Lower leg skin (tissue), 4 donors: ENCODE data around the gene LOXL4. TPM values are rescaled to one million over a fixed set of nuclear protein-coding genes. Genes with fewer than 3 reads are reported as not detected.
A peak's percentile ranks its signal among the peaks of the same experiment; 100 is the strongest.

Experiments
- DNase-seq, 2 donors: peaks; one replicate each; pipeline ENCODE4 v3.0.0-alpha.2; 2019; ENCODE audit warnings: low spot score in 2 of 2
- H3K4me3 ChIP-seq: fragments of 200-600 bp; sonication (generic); 2 replicates; pipeline ENCODE4 v1.5.1; 2017; ENCODE audit warnings: mild to moderate bottlenecking, low read depth; ENCODE audit not compliant: poor library complexity, severe bottlenecking
- POLR2A ChIP-seq, 2 donors: fragments of 450-650 bp; IDR thresholded peaks; one replicate each; pipeline ENCODE4 v1.6.1; 2016 to 2017; ENCODE audit warnings: antibody characterized with exemption in 2 of 2, mild to moderate bottlenecking in 1 of 2, moderate library complexity in 1 of 2
- whole genome bisulfite sequencing, 2 donors: methylation state at CpG; one replicate each; pipeline ENCODE4 v1.1.5; 2018; 5-methylcytosine and 5-hydroxymethylcytosine counted together
- intact Hi-C: fragments of 100-400 bp; cut with DNase I; formaldehyde crosslinking; loops from one replicate; pipeline ENCODE4 v1.15.0; 2023; ENCODE audit warnings: low total_unique reads
- total RNA-seq, 4 donors: library from RNA; depleted of rRNA; stranded (reverse); fragments of >200 nt; gene quantifications; one replicate each; pipeline ENCODE4 v1.1.0, GENCODE V29; 2016
- TF ChIP-seq, protein P1 (sequence below), 3 donors: fragments of 450-650 bp; IDR thresholded peaks; one replicate each; pipeline ENCODE4 v1.5.1; 2016; ENCODE audit warnings: antibody characterized with exemption in 3 of 3, mild to moderate bottlenecking in 3 of 3, moderate library complexity in 2 of 3

Gene LOXL4
- total RNA-seq, 4 donors from 2014 or later = 1.7 to 4.0 (median 2.3) TPM

DNA sequence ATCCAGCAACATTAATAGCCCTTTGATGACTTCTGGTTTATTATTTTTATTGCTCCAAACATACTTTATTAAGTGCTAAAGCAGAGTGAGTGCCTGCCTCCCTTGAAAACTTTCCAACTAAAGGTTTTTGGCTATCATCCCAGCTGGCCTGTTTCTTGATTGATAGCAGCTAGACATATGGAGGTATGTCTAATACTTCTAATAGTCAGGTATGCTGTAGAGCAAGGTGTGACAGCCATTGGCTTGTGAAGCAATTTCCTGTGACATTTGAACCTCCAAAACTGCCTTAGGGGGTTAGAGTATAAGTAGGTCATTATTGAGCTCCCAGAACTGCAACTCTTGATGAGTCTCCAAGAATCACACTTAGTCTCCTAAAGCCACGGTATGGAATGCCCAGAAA lies 55.8 kb downstream of the LOXL4 start:
- intact Hi-C loops = no loop called here
- DNase-seq = no peak
- H3K4me3 ChIP-seq = no peak overlapping the region
- no peak for TF ChIP-seq POLR2A (IDR thresholded peaks at IDR 0.05)
- TF ChIP-seq, protein P1, sequence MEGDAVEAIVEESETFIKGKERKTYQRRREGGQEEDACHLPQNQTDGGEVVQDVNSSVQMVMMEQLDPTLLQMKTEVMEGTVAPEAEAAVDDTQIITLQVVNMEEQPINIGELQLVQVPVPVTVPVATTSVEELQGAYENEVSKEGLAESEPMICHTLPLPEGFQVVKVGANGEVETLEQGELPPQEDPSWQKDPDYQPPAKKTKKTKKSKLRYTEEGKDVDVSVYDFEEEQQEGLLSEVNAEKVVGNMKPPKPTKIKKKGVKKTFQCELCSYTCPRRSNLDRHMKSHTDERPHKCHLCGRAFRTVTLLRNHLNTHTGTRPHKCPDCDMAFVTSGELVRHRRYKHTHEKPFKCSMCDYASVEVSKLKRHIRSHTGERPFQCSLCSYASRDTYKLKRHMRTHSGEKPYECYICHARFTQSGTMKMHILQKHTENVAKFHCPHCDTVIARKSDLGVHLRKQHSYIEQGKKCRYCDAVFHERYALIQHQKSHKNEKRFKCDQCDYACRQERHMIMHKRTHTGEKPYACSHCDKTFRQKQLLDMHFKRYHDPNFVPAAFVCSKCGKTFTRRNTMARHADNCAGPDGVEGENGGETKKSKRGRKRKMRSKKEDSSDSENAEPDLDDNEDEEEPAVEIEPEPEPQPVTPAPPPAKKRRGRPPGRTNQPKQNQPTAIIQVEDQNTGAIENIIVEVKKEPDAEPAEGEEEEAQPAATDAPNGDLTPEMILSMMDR (IDR thresholded peaks at IDR 0.05) = no peak
- 43 to 46% methylated on average over 1 of the region's 1 CpG for WGBS, 2 donors

DNA sequence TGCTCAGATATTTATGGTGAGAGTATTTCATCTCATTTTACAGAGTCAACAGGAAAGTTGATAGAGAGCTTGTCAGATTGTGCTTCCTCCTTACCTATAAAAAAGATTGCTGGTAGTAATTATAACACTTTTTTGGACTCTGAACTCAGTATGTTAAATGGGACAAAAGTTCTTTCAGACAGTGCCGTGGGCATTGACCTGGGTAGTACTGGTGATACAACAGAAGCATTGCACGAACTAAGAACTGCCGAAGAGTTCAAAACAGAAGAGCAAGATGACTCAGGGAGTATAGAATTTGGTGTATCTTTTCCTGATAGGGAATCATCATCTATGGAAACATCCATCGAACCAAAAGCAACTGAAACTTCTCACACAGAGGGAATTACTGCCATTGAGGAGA lies 58.6 kb downstream of the LOXL4 start:
- no peak for DNase-seq
- intact Hi-C loops = no loop called here
- no peak for TF ChIP-seq POLR2A (IDR thresholded peaks at IDR 0.05)
- TF ChIP-seq, protein P1 (IDR thresholded peaks at IDR 0.05) = no peak
- WGBS, 2 donors = 92 to 95% methylated on average over 4 of the region's 4 CpGs
- no peak overlapping the region for H3K4me3 ChIP-seq

DNA sequence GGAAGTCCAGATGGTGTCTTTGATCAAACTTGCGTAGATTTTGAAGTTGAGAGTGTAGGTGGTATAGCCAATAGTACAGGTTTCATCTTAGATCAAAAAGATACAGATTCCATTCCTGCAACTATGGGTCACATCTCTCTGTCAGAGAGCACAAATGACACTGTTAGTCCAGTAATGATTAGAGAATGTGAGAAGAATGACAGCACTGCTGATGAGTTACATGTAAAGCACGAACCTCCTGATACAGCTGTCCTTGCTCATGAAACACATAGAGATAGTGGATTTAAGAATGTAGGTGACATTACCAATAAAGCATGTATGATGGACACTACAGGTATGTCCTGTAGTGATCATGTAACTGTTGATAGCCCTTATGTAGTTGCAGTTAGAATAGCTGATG lies 59.1 kb downstream of the LOXL4 start:
- intact Hi-C loops = no loop called here
- H3K4me3 ChIP-seq = no peak overlapping the region
- 92 to 100% methylated on average over 2 of the region's 2 CpGs for WGBS, 2 donors
- TF ChIP-seq POLR2A (IDR thresholded peaks at IDR 0.05) = no peak
- TF ChIP-seq, protein P1 (IDR thresholded peaks at IDR 0.05) = no peak
- no peak for DNase-seq

DNA sequence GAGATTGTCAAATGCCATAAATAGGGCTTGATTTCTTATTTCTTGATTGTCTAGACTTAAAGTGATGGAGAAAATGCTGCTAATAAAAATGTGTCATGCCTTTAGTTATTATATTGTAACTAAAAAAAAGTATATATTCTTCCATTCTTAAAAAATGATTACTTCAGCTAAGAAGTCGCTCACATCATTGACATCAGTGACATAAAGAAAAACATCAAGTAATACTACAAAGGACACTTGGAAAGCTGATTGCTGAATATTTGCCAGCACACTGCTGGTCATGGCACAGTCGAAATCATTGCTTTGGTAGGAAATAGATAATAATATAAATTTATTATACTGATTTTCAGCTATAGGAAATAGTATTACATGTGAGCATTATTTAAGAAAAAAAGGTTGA lies 62.6 kb downstream of the LOXL4 start:
- TF ChIP-seq POLR2A (IDR thresholded peaks at IDR 0.05) = no peak
- TF ChIP-seq, protein P1 (IDR thresholded peaks at IDR 0.05) = no peak
- H3K4me3 ChIP-seq = no peak overlapping the region
- 96 to 97% methylated on average over 2 of the region's 2 CpGs for WGBS, 2 donors
- intact Hi-C loops = no loop called here
- DNase-seq = no peak

DNA sequence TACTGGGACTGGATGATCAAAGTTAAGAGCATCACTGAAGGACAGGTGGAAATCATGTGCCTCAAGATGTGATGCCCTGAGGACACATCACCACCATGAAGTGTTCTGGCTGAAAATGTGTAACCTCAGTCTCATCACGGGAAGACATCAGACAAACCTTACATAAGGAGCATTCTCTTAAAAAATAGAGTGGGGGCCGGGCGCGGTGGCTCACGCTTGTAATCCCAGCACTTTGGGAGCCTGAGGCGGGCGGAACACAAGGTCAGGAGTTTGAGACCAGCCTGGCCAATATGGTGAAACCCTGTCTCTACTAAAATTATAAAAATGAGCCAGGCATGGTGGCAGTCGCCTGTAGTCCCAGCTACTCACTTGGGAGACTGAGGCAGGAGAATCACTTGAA lies 65.6 kb downstream of the LOXL4 start:
- intact Hi-C loops = no loop called here
- TF ChIP-seq, protein P1 (IDR thresholded peaks at IDR 0.05) = no peak
- TF ChIP-seq POLR2A (IDR thresholded peaks at IDR 0.05) = no peak
- 91 to 96% methylated on average over 8 of the region's 8 CpGs for WGBS, 2 donors
- DNase-seq = peak in 1 of 2 donors; percentile 69
- no peak overlapping the region for H3K4me3 ChIP-seq

DNA sequence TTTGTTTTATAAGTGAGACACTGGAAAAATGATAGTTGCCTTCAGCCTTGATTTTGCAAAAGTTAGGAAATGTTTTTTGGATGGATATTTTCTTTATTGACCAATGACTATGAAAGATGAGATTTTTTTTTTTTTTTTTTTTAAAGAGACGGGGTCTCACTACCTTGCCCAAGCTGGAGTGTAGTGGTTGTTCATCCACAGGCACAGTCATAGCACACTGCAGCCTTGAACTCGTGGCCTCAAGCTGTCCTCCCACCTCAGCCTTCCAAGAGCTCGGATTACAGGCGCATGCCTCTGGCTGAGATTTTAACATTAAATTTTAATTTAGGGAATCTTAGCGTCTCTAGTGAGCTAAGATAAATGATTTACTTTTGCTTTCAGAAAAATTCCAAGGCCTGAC lies 66.2 kb downstream of the LOXL4 start:
- TF ChIP-seq POLR2A (IDR thresholded peaks at IDR 0.05) = no peak
- TF ChIP-seq, protein P1 (IDR thresholded peaks at IDR 0.05) = no peak
- intact Hi-C loops = no loop called here
- DNase-seq = no peak
- no peak overlapping the region for H3K4me3 ChIP-seq
- 95 to 96% methylated on average over 5 of the region's 5 CpGs for WGBS, 2 donors
